Urinary bladder (tissue), 4 donors: ENCODE results near the gene MEIS1. TPM values are rescaled to one million over a fixed set of nuclear protein-coding genes. Genes with fewer than 3 reads are reported as not detected.

Experiments used
- DNase-seq: peaks from one replicate; pipeline ENCODE4 v3.0.0-alpha.2; 2015; ENCODE audit errors: extremely low spot score
- H3K27ac ChIP-seq: one replicate; pipeline ENCODE4 v1.5.1; 2013; ENCODE audit warnings: low read depth, mild to moderate bottlenecking, moderate library complexity
- H3K36me3 ChIP-seq: one replicate; pipeline ENCODE4 v1.6.1; 2013; ENCODE audit warnings: mild to moderate bottlenecking, moderate library complexity; ENCODE audit not compliant: insufficient read depth
- H3K4me1 ChIP-seq: one replicate; pipeline ENCODE4 v1.6.1; 2013; ENCODE audit warnings: mild to moderate bottlenecking, moderate library complexity; ENCODE audit not compliant: insufficient read depth
- H3K4me3 ChIP-seq: one replicate; pipeline ENCODE4 v1.5.1; 2013; ENCODE audit warnings: low read depth, low read length
- WGBS: extraction: QIAGEN DNeasy Blood & Tissue Kit; methylation state at CpG from one replicate; pipeline ENCODE4 v1.1.7; 2013; 5-methylcytosine and 5-hydroxymethylcytosine counted together
- polyA plus RNA-seq: library from polyadenylated mRNA; stranded (reverse); fragments of 200-250 nt; gene quantifications from one replicate; pipeline ENCODE4 v1.2.3, GENCODE V29; 2013
- total RNA-seq: library from RNA; depleted of rRNA; stranded (reverse); fragments of >200 nt; gene quantifications from one replicate; pipeline ENCODE4 v1.2.3, GENCODE V29; 2014
- donor health status: healthy with polysubstance abuse.
- donor health status: healthy.

MEIS1 gene
- total and polyA plus RNA-seq, 2 donors: 46.5 to 213 TPM

DNA sequence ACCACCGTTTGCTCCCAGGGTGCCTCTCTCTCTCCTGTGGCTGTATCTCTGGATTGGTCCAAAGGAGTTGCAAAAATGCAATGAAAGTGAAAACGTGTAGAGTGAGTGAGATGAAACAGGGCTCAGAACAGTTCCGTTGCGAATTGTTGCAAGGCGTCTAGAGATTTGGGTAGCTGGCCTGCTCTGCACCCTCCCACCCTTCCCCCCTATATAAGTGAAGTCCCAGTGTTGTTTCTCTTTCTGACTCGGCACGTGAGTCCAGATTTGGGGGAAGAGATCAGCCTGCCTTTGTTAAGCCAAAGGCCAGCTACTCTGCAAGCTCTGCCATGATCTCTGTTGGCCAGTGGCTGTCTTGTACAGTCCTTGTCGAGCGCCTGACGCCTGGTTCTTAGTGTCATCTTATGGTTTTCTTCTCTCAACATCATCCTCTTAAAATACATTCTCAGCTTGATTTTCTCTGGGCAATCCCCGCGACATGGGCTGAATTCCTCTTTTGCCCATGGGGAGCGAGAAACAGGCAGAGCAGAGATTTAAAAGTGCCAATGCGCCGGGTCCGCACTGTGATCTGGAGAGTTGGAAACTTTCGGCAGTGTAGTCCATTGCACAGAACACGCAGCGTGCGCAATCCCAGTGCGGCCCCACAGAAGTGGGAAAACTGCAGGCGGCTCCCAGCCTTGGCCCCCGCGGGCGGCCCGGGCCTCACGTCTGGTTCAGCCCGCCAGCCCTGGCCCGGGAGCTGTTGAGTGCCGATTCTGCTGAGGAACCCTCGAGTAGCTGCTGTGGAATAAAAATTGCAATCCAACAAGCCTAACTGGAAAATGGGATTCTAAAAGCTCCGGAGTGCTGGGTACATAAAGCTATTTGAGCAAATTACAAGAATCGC, 9.3 kb downstream of the MEIS1 start:
- H3K27ac ChIP-seq: peak overlapping the region; percentile 87
- no peaks in the 10 kb centered on the region for H3K36me3 ChIP-seq
- DNase-seq: no peak
- 21% methylated on average over 33 of the region's 33 CpGs for WGBS
- H3K4me1 ChIP-seq: no peaks in the 10 kb centered on the region
- H3K4me3 ChIP-seq: peak overlapping the region; percentile 47

DNA sequence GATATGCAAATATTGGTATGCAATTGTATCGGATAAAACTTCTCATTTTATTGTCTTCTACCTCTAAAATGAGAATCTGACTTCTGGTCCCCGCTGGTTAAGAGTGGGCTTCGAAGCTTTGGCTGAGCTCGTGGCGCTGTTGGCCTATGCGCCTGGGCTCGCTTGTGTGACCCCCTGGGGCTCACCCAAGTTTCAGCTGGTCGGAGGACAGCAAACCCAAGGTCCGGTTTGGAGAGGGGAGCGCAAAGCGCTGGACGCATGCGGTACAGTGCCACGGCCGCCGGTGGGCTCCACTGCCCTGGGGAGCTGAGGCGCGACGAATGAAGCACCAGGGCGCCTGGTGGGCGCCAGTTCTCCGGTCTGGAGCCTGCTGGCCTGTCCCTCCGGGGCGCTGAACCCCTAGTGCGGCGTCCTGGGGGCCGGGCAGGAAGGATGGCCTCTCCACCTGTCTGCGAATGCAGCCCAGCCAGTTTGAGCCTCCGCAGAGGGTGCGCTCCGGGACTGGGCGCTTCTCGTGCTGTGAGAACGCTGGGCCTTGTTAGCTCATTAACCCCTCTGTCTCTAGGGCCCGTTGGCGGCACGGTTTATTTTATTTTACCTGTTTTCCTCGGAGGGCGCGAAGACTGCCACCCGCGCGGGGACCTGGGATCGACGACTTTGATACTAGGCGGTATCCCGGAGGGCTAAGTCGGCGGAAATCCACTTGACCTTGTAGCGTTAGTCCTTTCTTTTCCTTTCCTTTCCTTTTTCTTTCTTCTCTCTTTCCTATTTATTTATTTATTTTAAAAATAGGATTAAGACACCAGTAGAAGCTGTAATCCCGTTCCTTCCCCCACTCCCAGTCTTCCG, 10.4 kb downstream of the MEIS1 start:
- H3K36me3 ChIP-seq: no peaks in the 10 kb centered on the region
- peak overlapping the region; percentile 94 for H3K27ac ChIP-seq
- H3K4me3 ChIP-seq: peak overlapping the region; percentile 47
- WGBS: 13% methylated on average over 52 of the region's 52 CpGs
- H3K4me1 ChIP-seq: no peaks in the 10 kb centered on the region
- DNase-seq: no peak

DNA sequence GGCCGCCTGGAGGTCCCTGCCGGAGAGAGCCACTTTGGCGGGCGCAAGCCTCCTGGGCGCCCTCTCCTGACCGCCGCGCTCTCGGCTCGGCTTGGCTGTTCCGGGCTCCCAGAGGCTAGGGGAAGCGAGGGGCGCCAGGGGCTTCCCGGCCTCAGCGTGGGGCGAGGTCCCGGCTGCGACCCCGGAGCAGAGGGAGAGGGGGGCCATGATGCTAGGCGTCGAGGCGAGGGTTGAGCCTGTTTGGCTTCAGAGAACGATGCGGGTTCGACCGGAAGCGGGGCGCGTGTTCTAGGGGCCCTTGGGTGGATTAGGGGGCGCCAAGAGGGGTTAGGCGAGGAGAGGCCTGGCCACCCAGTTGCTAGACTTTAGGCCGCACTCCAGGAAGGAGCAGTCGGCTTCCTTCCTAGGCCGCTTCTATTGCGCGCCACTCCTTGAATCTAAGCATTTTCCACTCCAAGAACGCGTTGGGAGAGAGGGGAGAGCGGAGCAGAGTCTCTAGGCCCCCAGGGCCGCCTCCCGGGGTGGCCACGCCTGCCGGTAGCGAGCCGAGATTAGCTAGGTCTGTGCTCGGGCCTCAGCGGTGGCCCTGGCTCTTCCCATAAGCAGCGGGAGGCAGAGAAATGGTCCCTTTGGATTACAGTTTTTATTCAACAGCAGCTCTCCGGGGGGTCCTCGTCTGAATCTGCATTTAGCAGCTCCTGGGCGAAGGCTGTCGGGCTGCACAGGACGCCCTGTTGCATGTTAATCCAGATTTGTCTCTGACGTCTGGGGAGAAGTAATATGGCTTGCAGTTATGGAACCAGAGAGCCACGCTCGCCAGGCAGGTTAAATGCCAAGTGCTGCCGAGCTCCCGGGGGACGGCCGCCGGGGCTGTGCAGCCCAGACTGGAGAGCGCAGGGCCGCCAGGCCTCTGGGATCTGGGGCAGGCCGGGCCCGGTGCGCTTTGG, 11.3 kb downstream of the MEIS1 start:
- Histone ChIP-seq H3K4me3 (peak overlapping the region; percentile 47), H3K27ac (peak overlapping the region; percentile 94), H3K4me1 (no peaks in the 10 kb centered on the region), H3K36me3 (no peaks in the 10 kb centered on the region)
- 11% methylated on average over 66 of the region's 66 CpGs for WGBS
- DNase-seq: no peak

DNA sequence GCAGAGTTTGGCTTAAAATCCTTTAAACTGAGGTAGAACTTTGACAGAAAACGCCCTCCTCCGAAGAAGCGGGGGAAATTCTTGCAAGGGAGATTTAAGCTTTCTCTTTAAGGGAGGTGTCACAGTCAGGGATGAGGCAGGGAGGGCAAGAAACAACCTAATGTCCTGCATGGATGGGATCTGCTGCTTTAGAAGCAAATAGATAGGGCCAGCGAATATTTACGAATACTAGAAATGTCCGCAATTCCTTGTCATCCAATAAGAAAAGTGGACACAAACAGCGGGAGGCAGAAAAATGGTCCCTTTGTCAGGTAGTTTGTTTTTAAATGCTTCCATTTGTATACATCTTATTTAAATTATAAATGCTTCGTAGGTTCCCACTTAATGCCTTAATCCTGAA, 12.0 kb downstream of the MEIS1 start:
- DNase-seq: no peak
- Histone ChIP-seq H3K27ac (no peak overlapping the region), H3K4me1 (no peaks in the 10 kb centered on the region), H3K4me3 (peak overlapping the region; percentile 47), H3K36me3 (no peaks in the 10 kb centered on the region)
- WGBS: 30% methylated on average over 8 of the region's 8 CpGs

DNA sequence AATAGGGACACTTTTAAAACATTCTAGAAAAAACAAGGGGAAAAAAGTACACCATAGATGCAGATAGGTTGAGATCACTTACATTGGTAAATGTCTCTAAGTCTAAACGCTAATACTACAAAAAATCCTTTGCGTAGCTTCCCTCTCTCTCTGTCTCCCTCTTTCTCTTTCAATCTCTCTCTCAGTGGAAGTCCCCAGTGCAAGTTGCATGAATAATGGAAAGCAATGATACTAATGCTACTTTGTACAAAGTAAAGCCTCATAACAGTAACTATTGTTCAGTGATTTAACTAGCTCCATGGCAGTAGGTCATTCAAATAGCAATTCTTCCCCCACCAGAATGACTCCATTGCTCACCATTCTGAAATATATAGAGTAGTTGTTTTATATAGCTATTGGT, 12.8 kb downstream of the MEIS1 start:
- WGBS: 39% methylated on average over 2 of the region's 2 CpGs
- no peaks in the 10 kb centered on the region for H3K4me1 ChIP-seq
- no peak for DNase-seq
- H3K36me3 ChIP-seq: no peaks in the 10 kb centered on the region
- H3K4me3 ChIP-seq: no peak overlapping the region
- no peak overlapping the region for H3K27ac ChIP-seq

DNA sequence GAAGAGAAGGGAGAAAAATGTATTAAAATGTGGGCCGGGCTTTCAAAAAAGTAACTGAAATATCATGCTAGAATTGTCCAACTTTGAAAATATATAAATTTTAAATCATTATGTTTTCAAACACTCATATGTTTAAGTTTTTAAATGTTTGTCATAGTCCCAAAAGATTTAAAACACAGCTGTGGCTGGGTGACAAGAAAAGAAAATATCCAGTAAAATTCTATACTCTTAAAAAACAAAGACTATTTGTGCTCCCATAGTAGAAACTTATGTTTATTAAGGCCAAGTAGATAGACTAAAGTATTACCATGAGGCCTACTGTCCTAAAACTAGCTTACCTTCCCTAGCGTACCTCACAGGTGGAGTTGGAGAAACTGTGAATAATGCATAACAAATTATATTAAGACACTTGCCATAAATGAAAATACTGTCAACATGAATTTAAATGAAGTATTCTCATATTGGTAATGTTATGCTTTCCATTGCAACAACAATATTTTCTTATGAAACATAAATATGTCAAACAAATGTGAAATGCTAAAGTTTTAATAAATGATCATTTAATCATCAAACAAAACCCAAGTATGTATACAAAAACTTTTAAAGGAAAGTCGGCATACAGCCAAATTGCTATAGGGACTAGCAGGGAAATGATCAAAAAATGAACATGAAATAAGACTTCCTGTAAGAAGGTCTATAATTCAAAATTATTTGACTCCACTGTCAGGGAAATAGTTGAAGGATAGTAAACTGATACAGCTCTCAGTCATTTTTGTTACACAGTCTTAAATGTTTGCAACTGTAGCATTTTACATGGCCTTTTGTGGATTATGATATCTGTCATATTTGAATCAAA, 13.4 kb downstream of the MEIS1 start:
- no peaks in the 10 kb centered on the region for H3K4me1 ChIP-seq
- H3K27ac ChIP-seq: no peak overlapping the region
- no peak for DNase-seq
- WGBS: 52% methylated on average over 3 of the region's 3 CpGs
- H3K4me3 ChIP-seq: no peak overlapping the region
- H3K36me3 ChIP-seq: no peaks in the 10 kb centered on the region

DNA sequence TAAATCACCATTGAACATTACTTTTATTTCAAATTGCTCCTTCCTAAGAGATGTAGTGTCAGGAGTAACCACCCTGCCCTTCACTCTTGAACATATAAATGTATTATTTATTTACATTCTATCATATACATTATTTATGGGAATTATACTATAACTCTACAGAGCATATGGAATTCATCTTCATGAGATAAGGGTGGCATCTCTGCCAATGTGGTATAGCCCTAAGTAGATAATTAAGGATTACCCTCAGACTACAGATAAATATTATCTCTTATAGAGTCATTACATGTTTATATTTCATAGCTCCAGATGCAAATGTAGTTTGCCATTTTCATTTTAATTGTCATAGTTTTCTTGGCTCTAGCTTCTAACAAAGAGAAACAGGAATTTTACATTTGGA, 17.3 kb downstream of the MEIS1 start:
- Histone ChIP-seq H3K36me3 (no peaks in the 10 kb centered on the region), H3K27ac (no peak overlapping the region), H3K4me3 (no peak overlapping the region), H3K4me1 (no peaks in the 10 kb centered on the region)
- no peak for DNase-seq

DNA sequence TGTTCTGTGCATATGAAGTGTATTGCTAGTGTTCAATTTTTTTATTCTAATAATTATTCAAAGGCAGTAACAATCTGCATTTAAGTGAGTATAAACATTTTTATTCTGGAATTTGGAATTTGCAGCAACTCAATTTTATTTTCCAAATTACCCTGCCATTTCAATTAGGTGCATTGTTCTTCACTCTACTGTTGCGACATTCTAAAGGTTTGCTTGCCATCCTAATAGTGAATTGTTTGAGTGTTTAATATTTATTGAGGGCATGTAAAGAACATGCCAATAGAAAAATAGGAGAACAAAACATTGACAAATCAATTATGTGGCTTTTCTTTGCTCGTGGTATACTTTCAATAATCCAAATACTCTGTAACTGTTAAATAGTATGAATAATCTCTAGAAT, 18.0 kb downstream of the MEIS1 start:
- 75% methylated on average over 2 of the region's 2 CpGs for WGBS
- Histone ChIP-seq H3K4me3 (no peak overlapping the region), H3K4me1 (no peaks in the 10 kb centered on the region), H3K27ac (no peak overlapping the region), H3K36me3 (no peaks in the 10 kb centered on the region)
- DNase-seq: no peak

DNA sequence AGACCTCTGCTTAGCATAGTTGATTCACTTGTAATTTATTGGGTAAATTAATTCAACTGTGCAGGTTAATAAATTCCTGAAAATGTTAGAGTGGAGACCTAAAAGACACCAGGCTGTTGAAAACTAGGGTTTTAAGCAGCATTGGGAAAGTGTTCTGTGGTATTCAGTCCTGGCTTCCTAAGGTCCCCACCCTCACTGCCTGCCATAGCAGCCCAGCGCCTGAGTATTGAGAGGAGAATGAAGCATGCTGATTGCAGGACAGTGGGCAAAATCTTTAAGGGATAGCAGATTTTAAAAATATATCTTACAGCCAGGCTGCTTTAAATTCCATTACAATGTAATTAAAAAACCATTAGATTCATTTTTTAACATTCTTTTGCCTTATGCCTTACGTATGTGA, 20.6 kb downstream of the MEIS1 start:
- Histone ChIP-seq H3K4me1 (no peaks in the 10 kb centered on the region), H3K4me3 (no peak overlapping the region), H3K36me3 (no peaks in the 10 kb centered on the region), H3K27ac (no peak overlapping the region)
- no peak for DNase-seq
- 70% methylated on average over 2 of the region's 2 CpGs for WGBS

DNA sequence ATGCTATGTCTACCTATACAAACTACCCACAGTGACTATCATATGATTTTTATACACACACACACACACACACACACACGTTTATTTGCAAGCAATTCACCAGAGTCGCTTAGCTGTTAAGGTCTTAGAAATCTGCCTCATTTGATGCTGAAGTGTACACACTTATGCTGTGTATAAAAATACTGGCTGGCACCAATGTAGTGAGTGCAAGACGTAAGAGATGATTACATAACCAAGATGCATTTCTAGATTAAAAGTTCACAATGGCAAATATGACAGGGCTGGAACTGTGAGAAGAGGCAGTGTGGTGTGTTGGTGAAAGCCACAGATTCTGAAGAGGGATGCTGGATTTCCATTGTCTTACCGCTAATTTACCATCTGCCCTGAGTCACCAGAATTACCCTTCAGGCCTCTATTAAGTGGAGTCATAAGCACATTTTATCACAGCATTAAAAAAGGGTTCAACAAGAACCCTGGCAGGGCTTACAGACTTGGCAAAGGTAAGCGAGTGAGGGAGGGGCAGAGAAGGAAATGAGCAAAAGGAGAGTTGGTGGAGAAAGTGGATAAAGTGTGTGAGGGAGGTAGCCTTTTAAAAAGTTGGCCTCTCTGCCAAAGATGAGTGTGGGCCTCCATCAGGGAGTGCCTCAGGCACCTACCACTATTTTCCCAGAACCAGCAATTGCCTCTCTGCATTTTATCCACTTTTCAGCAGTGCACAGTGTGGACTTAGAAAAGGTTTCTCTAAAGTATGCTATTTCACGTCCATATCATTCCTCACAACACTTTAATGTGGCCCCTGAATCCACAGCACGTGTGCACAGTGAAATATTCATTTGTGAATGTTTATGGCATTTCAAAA, 21.5 kb downstream of the MEIS1 start:
- no peak overlapping the region for H3K4me3 ChIP-seq
- DNase-seq: no peak
- H3K4me1 ChIP-seq: no peaks in the 10 kb centered on the region
- H3K27ac ChIP-seq: no peak overlapping the region
- WGBS: 44% methylated on average over 7 of the region's 7 CpGs
- H3K36me3 ChIP-seq: no peaks in the 10 kb centered on the region

DNA sequence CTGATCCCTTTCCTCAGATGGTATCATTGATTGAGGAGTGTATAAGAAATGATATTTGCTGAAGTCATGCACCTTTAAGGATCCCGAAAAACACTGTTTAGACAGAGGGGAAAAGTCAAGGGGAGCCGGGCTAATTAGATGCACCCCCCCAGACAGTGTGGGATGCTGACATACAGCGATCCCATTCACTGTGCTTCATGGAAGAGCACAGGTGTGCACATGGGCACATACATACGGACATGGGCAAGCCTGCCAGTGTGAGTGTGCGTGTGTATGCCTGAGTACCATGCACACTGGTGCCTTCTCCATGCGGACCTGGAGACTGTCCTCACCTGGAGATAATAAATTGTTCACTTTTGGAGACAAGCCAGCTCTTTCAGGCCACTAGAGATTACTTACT, 22.6 kb downstream of the MEIS1 start:
- no peak overlapping the region for H3K4me3 ChIP-seq
- no peak for DNase-seq
- H3K4me1 ChIP-seq: peaks cover 1% of the 10 kb centered on the region
- no peaks in the 10 kb centered on the region for H3K36me3 ChIP-seq
- H3K27ac ChIP-seq: no peak overlapping the region
- WGBS: 71% methylated on average over 6 of the region's 6 CpGs

DNA sequence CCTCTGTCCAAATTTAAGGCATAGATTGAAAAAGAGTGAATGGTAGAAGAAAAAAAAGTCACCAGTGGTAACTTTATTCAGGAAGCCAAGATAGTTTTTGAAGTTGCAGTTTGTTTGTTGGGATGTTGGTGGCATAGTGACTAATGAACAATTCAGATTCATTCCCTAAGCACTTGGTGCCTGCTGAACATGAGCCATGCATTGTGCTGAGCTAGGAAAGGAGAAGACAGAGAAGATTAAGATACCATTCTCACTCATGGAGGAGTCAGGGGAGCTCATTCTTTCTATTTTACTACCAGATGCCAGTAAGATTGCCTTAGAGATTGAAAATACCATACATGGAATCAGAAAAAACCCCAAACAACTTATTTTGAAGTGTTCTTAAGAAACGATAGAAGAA, 25.1 kb downstream of the MEIS1 start:
- Histone ChIP-seq H3K27ac (no peak overlapping the region), H3K4me3 (no peak overlapping the region), H3K36me3 (no peaks in the 10 kb centered on the region), H3K4me1 (peaks cover 1% of the 10 kb centered on the region)
- no peak for DNase-seq
- 32% methylated on average over 1 of the region's 1 CpG for WGBS
